ENCODE results near the gene PPAT.

- TF ChIP-seq CTCF (IDR thresholded peaks at IDR 0.05; ENCODE audit: insufficient read depth, low read length, poor library complexity, severe bottlenecking), result no peak
- no peak for TF ChIP-seq EZH2phosphoT487 (conservative IDR thresholded peaks at IDR 0.05; ENCODE audit: low read length)
These were observed 30.4 kb downstream of the PPAT start for GRCh38 chr4:56405016-56405415.
